ENCODE results near the gene RTN4R.
"Not testable (repeated sequence)": the region's sequence is repeated elsewhere in the genome, so short reads cannot be mapped to it uniquely, and the experiment has no call there.

DNA sequence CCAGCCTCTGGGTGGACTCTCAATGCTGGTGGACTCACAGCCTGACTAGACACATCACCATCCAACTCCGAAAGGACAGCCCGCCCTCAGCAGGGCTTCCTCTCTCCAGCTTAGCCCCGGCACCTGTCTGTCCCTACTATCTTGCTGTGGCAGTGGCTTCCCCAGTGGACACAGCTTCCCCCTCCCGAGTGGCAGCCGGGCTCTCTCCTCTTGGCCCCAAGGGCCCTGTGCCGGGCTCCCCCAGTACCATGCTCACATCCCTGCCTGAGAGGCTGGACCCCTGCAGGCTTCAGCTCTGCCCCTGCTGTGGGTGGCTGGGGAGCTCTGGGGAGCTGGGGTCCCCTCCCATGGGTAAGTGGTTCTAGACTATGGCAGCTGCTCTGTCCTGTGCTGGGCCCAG is 42.7 kb upstream of the RTN4R start:
- TF ChIP-seq, protein P1, sequence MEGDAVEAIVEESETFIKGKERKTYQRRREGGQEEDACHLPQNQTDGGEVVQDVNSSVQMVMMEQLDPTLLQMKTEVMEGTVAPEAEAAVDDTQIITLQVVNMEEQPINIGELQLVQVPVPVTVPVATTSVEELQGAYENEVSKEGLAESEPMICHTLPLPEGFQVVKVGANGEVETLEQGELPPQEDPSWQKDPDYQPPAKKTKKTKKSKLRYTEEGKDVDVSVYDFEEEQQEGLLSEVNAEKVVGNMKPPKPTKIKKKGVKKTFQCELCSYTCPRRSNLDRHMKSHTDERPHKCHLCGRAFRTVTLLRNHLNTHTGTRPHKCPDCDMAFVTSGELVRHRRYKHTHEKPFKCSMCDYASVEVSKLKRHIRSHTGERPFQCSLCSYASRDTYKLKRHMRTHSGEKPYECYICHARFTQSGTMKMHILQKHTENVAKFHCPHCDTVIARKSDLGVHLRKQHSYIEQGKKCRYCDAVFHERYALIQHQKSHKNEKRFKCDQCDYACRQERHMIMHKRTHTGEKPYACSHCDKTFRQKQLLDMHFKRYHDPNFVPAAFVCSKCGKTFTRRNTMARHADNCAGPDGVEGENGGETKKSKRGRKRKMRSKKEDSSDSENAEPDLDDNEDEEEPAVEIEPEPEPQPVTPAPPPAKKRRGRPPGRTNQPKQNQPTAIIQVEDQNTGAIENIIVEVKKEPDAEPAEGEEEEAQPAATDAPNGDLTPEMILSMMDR (IDR thresholded peaks at IDR 0.05): not testable (repeated sequence)
- not testable (repeated sequence) for TF ChIP-seq POLR2A (IDR thresholded peaks at IDR 0.05)

Data from testis (tissue), 2 donors.